Astrocyte of the hippocampus (primary cell): ENCODE data around the gene CHRNE.
"Not testable (repeated sequence)": the region's sequence is repeated elsewhere in the genome, so short reads cannot be mapped to it uniquely, and the experiment has no call there.

ENCODE experiments used
- DNase-seq: peaks from one replicate; pipeline ENCODE4 v3.0.0; 2011; ENCODE audit warnings: low read depth, low spot score

CHRNE gene

DNA sequence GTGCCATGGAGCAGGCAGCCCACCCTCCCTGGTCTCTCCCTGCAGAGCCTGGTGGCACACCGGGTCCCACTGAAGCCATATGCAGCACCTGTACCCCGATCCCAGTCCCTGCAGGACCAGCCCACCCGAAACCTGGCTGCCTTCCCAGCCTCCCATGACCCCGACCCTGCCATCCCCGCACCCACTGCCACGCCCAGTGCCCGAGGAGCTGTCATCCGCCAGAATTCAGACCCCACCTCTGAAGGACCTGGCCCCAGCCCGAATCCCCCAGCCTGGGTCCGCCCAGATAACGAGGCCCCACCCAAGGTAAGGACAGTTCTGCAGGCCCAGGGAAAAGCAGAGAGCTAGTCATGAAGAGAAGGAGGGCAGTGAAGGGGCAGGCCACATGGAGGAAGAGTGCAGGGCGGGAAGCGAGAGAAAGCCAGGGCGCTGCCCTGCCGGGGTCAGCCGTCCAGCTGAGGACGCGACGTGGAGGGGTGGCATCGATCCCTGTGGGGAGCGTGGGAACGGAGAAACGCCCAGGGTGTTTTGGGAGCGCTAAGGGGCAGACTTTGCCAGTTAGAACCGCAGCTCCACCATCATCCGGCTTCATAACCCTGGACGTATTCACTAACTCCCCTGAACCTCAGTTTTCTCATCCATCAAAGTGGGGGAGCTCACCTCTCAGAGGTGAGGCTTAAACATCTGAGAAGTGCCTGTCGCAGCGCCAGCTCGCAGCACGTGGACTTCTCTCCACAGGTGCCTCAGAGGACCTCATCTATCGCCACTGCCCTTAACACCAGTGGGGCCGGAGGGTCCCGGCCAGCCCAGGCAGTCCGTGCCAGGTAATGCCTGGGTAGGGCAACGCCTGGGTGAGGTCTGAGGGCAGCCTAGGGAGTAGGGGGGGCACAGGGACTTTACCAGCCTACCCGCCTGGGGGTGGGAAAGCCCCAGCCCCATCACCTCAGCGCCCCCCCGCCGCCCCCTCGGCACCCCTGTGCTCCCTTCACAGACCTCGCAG, 11.2 kb downstream of the CHRNE start:
- DNase-seq: no peak

DNA sequence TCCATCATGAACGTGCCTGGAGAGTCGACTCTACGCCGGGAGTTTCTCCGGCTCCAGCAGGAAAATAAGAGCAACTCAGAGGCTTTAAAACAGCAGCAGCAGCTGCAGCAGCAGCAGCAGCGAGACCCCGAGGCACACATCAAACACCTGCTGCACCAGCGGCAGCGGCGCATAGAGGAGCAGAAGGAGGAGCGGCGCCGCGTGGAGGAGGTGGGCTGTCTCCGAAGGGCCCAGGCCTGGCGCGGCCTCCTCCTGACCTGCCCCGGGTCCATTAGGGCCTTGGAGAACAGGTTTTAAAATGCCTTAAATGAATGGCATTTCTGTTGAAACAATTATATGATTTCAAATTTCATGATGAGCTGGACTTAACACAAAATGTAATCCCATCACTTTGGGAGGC, 15.3 kb downstream of the CHRNE start:
- DNase-seq: no peak

DNA sequence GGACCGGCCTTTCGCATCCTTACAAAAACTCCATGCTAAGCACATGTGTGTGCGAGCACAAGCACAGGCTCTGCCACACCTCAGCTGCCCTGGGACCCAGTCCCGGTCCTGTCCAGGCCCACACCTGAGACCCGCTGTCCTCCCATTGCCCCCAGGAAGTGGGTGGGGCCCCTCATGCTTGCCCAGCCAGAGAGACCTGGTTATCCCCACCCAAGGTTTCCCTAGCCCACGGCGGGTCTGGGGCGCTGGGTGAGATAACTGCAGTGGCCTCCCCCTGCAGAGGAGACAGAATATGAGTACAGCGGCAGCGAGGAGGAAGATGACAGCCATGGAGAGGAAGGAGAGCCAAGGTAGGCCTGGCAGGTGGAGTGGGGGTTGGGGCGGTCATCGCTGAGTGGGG, 16.1 kb downstream of the CHRNE start:
- no peak for DNase-seq

DNA sequence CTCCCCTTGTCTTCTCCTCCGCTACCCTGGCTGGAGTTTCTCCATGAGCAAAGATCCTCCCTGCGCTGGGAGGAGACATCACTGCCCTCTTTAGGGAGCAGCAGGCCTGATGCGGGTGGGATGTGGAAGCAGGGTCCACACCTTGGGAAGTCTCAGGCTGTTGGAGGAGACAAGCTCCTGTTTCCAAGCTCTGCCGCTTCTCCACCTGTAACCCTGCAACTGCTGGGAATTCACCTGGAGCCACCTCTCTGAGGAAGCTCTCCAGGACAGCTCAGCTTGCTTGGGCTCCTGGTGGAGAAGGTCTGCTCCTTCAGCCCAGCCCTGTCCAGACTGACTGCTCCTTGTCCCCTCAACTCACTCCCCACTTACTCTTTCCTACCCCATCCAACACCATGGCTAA, 18.4 kb downstream of the CHRNE start:
- no peak for DNase-seq

DNA sequence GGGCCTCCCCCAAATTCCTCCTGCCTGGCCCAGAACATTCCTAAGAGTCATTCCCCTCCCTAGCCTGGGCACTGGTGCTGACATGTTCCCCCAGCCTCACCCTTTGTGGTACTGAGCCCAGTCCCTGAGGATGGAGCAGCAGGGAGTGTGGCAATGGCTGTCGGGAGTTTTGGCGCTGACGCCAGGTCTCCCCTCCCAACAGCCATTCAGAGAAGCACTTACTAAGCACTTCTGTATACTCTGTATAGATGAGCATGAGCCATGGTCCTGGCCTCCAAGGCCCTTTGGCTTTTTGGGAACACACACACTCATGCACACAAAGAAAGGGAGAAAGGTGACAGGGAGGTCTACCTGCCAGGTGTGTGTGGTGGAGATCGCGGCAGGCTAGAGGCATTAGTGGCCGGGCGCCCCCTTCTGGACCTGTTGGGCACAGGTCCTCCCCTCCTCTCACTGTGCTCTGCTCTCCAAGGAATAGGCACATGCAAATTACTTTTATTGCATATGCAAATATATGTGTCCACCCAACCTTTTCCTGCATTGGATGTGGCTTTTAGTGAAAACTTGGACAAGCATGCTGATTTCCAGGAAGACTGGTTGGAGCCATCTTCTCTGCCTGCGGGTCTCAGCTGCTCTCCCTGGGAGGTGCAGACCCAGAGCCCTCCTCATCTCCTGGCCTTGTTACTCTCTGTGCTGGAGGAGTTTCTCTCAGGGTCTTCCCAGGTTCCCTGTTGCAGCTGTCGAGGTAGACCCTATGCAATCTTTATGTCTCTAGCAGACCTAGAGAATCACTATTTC, 20.9 kb downstream of the CHRNE start:
- DNase-seq: peak; percentile 62

DNA sequence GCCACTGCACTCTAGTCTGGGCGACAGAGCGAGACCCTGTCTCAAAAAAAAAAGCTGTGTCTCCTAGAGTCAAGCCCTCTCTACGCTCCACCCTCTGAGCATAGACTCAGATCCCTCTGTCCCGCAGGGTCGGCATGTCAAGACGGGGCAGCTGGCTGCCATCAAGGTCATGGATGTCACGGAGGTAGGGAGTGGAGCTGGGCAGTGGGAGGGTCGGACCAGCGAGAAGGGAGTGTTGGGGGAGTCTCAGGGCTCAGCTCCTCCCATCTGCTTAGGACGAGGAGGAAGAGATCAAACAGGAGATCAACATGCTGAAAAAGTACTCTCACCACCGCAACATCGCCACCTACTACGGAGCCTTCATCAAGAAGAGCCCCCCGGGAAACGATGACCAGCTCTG, 22.0 kb downstream of the CHRNE start:
- DNase-seq: no peak

DNA sequence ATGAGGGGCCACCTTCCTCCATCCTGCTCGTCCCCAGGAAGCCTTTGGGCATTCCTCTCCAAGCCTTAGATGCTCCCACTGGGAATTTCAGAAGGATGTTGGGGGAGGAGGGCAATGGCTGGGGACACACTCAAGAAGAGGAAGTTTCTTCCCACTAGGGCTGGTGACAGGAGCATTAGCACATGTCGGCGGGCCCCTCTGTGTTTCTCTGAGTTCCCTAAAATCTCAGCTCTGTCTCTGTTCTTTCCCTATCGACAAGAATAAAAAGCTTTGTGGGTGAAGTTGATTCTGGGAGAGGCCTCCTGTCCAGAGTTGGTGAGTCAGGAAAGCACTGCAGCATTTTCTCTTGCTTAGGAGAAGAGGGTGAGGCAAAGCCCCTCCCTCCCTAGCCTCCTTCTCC, 23.3 kb downstream of the CHRNE start:
- DNase-seq: no peak

DNA sequence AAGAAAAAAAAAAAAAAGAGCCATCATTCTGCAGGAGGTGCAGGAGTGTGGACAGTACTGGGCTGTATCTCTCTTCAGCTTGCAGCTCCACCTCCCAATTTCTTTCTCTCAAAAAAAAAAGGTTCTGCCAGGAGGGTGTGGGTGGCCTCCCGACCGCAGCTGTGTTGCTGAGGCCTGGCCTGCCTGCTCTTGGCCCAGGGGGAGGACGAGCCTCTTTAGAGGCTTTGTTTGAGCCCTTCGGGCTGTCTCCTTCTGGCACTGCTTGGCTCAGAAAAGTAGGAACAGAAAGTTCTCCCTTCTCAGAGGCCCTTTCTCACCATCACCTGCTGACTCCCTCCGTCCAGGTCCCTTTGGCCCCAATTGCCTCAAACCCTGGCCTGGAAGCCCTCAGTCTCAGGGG, 25.8 kb downstream of the CHRNE start:
- DNase-seq: no peak

DNA sequence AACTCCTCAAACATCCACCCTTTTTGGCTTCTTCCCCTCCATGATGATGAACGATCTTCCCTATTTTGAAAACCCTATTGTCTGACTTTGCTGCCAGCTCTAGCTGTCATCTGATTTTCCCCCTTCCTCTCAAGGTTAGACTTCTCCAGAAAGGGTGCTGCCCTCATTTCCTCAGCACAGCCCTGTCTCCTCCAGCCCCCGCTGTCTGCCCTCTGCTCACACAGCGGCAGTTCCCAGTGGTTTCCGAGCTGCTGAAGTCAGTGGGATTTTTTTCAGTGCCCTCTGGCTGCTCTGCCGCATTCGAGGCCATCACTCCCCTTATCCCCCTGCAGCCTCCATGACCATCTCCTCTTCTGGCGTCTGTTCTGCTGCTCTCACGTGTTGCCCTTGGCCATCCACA, 30.1 kb downstream of the CHRNE start:
- no peak for DNase-seq

DNA sequence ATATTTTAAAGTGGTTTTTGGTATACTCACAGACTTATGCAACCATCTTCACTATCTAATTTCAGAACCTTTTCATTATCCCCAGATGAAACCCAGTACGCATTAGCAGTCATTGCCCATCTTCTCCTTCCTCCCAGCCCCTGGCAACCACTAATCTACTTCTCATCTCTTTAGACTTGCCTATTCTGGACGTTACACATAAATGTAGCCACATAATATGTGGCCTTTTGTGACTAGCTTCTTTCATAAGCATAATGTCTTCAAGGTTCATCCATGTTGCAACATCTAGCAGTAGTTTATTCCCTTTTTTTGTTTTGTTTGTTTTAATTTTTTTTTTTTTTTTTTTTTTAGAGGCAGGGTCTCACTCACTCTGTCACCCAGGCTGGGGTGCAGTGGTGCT, 32.0 kb downstream of the CHRNE start:
- DNase-seq: no peak

DNA sequence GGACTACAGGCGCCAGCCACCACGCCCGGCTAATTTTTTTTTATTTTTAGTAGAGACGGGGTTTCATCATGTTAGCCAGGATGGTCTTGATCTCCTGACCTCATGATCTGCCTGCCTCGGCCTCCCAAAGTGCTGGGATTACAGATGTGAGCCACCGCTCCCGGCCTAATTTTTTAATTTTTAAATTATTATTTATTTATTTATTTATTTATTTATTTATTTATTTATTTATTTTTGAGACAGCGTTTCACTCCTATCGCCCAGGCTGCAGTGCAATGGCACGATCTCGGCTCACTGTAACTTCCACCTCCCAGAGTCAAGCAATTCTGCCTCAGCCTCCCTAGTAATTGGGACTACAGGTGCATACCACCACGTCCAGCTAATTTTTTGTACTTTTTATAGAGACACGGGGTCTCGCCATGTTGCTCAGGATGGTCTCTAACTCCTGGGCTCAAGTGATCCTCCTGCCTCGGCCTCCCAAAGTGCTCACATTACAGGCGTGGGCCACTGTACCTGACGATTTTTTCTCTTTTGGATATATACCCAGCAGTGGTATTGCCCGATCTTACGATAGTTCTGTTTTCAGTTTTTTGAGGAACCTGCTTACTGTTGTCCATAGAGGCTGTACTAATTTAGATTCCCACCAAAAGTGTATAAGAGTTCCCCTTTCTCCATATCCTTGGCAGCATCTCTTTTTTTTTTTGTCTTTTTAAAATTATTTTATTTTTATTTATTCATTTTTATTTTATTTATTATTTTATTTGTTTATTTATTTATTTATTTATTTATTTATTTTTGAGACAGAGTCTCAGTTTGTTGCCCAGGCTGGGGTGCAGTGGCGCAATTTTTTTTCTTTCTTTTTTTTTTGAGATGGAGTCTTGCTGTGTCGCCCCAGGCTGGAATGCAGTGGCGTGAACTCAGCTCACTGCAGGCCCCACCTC, 33.6 kb downstream of the CHRNE start:
- not testable (repeated sequence) for DNase-seq

DNA sequence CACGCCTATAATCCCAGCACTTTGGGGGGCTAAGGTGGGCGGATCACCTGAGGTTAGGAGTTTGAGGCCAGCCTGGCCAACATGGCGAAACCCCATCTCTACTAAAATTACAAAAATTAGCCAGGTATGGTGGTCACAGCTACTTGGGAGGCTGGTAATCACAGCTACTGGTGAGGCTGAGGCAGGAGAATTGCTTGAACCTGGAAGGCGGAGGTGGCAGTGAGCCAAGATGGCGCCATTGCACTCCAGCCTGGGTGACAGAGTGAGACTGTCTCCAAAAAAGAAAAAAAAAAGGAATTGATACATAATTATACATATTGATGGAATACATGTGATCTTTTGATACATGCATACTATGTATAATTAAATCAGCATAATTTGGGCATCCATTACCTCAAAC, 35.4 kb downstream of the CHRNE start:
- DNase-seq: not testable (repeated sequence)

DNA sequence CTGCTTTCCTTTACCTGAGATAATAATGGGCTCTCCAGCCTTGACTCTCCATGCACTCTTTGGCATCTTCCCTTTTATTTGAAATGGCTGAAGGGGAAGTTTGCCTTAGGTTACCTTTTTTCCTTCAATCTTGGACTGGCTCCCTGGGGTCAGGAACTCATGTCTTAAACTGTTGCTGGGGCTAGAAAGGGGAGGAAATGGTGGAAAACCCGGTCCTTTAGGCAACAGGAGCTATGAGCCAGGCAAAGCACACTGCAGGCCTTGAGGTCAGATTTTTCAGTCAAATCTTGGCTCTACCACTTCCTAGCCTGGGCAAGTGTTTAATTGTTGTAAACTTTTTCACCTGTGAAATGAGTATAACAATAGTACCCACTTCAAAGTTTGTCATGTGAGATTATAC, 39.6 kb downstream of the CHRNE start:
- no peak for DNase-seq

DNA sequence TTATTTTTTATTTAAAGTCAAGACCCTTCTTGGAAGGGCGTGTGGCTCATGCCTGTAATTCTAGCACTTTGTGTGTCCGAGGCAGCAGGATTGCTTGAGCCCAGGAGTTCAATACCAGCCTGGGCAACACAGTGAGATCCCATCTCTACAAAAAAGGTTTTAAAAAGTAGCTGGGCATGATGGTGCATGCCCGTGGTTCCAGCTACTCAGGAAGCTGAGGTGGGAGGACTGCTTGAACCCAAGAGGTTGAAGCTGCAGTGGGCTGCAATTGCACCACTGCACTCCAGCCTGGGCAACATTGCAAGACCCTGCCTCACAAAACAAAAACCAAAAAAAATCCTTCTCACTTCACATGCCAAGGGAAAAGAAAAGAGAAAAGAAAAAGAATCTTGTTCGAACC, 40.2 kb downstream of the CHRNE start:
- no peak for DNase-seq

DNA sequence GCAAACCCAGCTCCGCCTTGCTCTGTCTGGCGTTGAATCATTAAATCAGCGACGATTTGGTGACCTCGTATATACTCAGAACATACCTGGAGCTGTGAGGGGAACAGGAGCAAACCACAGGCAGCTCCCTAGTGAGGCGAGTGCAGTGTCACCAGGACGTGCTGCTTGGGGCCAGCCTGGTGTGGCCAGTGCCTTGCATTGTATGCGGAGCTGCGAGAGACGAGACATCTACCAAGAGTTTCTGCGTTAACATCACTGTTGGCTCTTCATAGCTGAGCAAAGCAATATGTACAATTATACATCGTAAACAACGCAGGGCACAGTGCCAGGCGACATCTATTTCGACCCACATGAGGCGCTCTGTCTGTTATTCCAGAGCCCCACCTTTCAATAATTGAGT, 41.8 kb downstream of the CHRNE start:
- DNase-seq: no peak

DNA sequence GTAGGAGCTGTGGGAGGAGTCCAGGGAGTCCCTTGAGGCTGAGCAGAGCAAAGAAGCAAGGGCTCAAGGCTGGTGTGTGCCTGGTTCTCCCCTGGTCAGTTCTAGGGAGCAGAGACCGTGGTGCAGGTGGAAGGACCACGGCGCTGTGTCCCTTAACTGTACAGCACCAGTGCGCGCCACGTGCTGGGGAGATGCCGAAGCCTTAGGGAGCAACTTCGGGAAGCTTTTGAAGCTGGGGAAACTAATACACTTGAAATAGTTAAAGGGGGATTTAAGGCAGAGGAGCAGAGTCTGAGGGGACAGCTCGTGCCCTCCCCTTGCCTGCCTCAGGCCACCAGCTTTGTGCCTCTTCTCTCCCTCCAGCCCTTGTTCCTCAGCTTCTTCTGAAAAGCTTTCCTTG, 42.2 kb downstream of the CHRNE start:
- DNase-seq: no peak

DNA sequence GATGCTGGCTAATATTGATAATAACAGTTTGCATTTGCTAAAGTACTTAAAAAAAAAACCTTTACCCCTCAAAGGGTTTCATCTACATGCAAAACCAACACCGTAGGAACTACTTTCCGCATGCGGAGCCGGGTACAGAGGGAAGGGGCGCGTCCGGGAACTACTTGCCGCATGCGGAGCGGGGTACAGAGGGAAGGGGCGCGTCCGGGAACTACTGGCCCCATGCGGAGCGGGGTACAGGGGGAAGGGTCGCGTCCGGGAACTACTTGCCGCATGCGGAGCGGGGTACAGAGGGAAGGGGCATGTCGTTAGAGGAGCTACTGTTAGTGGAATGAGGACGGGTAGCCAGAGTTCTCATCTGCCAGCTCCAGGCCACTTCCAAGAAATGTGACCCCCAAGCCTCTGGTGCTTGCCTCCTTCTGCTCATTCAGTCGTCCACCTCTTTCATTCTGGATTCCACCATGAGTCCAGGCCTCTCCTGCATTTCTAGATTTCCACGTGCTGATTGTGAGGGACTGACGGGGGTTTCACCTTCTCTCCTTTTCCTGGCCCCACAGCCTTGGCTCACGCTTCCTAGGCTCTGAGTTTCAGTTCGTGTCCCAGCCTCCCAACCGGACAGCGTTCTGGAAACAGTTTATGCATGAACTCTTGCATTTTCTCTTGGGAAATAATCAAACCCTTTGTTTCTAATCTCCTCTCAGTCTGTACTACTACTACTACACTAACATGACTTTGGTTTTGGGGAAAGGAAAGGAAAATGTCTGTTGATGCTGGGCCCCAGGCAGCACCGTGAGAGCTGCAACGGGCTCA, 42.9 kb downstream of the CHRNE start:
- DNase-seq: no peak

DNA sequence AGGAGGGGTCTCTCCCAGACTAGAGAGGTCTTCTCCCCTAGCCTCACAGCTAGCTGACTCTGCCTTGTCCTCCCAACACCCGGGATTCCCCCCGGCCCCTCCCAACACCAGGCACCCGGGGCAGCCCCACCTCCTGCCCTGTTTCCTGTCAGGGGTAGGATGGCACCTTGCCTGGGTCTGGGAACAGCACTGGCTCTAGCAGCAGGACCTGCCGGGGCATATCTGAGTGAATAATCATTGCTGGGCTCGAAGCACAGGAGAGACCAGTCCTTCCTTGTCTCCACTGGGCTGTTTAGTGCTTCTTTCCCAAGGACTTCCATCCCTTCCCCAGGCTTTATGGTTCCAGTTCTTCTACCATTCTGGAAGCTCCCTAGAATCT, 44.0 kb downstream of the CHRNE start:
- DNase-seq: peak; percentile 73

DNA sequence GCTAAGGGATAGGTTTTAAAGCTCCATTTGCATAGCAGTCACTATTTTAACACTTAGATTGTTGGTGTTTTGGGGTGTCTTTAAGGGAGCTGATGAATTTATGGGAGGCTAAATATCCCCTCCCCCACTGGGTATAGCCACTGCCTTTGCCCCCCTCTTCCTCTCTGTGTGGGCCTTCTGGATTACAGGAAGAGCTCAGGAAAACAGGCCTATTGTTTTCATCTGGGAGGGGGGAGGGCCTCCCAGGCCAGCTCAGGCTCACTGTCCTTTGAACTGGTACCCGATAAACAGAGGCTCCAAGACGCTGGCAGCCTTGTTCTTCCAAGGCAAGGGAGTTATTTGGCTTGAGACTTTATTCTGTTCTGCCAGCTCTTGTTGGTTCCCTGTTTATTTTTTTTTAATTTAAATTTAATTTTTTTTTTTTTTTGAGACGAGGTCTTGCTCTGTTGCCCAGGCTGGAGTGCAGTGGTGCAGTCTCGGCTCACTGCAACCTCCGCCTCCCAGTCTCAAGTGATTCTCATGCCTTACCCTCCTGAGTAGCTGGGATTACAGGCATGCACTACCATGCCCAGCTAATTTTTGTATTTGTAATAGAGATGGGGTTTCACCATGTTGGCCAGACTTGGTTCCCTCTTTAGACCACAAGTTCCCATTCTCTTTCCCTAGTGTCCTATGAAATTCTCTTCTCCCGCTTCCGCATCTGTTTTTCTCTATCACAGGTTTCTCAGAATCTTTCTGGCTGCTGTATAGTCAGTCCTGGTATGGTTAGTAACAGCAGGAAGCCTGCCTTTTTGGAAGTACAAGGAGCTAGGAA, 44.6 kb downstream of the CHRNE start:
- peak; percentile 21 for DNase-seq

DNA sequence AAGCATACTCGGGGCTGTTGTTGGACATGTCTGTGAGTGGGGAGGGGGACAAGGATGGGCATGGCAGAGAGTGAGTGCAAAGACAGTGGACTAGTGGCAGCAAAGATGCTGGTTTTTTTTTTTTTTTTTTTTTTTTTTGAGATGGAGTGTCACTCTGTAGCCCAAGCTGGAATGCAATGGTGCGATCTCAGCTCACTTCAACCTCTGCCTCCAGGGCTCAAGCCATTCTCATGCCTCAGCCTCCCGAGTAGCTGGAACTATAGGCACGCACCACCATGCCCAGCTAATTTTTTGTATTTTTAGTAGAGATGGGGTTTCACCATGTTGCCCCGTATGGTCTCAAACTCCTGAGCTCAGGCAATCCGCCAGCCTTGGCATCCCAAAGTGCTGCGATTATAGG, 45.6 kb downstream of the CHRNE start:
- not testable (repeated sequence) for DNase-seq
